ENCODE data around the gene SCNN1A.

Gene SCNN1A

GRCh38 chr12:6328945-6329702 is 46.2 kb downstream of the SCNN1A start:
- no peak overlapping the region for H3K27ac ChIP-seq (replicated peaks)
- no peaks in the 10 kb centered on the region for H3K27me3 ChIP-seq (ENCODE audit: insufficient read depth, poor library complexity, severe bottlenecking)
- DNase-seq (ENCODE audit: low read depth in 1 of 2, low spot score in 1 of 2), result no peak
- H3K4me3 ChIP-seq (replicated peaks; ENCODE audit: insufficient read depth, low read length), result no peak overlapping the region
- TF ChIP-seq GABPA (IDR thresholded peaks at IDR 0.05; ENCODE audit: low read depth) (no peak), POLR2AphosphoS5 (IDR thresholded peaks at IDR 0.05; ENCODE audit: low read depth) (peak; percentile 21), CTCF (IDR thresholded peaks at IDR 0.05; ENCODE audit: insufficient read depth, low read length) (no peak)

- no peak overlapping the region for H3K4me3 ChIP-seq (replicated peaks; ENCODE audit: insufficient read depth, low read length)
- no peak for TF ChIP-seq GABPA (IDR thresholded peaks at IDR 0.05; ENCODE audit: low read depth)
- no peak for TF ChIP-seq REST (IDR thresholded peaks at IDR 0.05; ENCODE audit: insufficient replicate concordance, low read depth)
- no peak for TF ChIP-seq SPI1 (IDR thresholded peaks at IDR 0.05; ENCODE audit: borderline replicate concordance, low read depth)
- no peak for TF ChIP-seq POLR2AphosphoS5 (IDR thresholded peaks at IDR 0.05; ENCODE audit: low read depth)
- no peak for TF ChIP-seq CTCF (IDR thresholded peaks at IDR 0.05; ENCODE audit: insufficient read depth, low read length)
- no peaks in the 10 kb centered on the region for H3K27me3 ChIP-seq (ENCODE audit: insufficient read depth, poor library complexity, severe bottlenecking)
- no peak overlapping the region for H3K27ac ChIP-seq (replicated peaks)
- no peak for DNase-seq (ENCODE audit: low read depth in 1 of 2, low spot score in 1 of 2)
Observed at GRCh38 chr12:6328045-6328779, 47.2 kb downstream of the SCNN1A start.

- no peak for DNase-seq (ENCODE audit: low read depth in 1 of 2, low spot score in 1 of 2)
- Histone ChIP-seq H3K27me3 (ENCODE audit: insufficient read depth, poor library complexity, severe bottlenecking) (no peaks in the 10 kb centered on the region), H3K27ac (replicated peaks) (no peak overlapping the region), H3K4me3 (replicated peaks; ENCODE audit: insufficient read depth, low read length) (no peak overlapping the region)
- TF ChIP-seq CTCF (IDR thresholded peaks at IDR 0.05; ENCODE audit: insufficient read depth, low read length) (no peak), GABPA (IDR thresholded peaks at IDR 0.05; ENCODE audit: low read depth) (no peak), REST (IDR thresholded peaks at IDR 0.05; ENCODE audit: insufficient replicate concordance, low read depth) (no peak), POLR2AphosphoS5 (IDR thresholded peaks at IDR 0.05; ENCODE audit: low read depth) (no peak; the same call in none of the 2 replicates), SPI1 (IDR thresholded peaks at IDR 0.05; ENCODE audit: borderline replicate concordance, low read depth) (no peak)
Observed at GRCh38 chr12:6327229-6328041, 47.9 kb downstream of the SCNN1A start.

All from HL-60 (cell line).